Peyer's patch (tissue), 4 donors: ENCODE data around the gene ADIPOR2. TPM values are rescaled to one million over a fixed set of nuclear protein-coding genes. Genes with fewer than 3 reads are reported as not detected.
A peak's percentile ranks its signal among the peaks of the same experiment; 100 is the strongest.
"Not testable (repeated sequence)": the region's sequence is repeated elsewhere in the genome, so short reads cannot be mapped to it uniquely, and the experiment has no call there.

Experiments used
- DNase-seq, 3 donors: peaks; one replicate each; pipeline ENCODE4 v3.0.0-alpha.2; 2017 to 2019
- H3K27ac ChIP-seq, 4 donors: fragments of 200-600 bp; sonication (generic); one replicate each; pipeline ENCODE4 v1.5.1; 2016 to 2019
- H3K27me3 ChIP-seq, 2 donors: fragments of 200-600 bp; sonication (generic); one replicate each; pipeline ENCODE4 v1.5.1; 2019
- H3K36me3 ChIP-seq, 3 donors: fragments of 200-600 bp; sonication (generic); one replicate each; pipeline ENCODE4 v1.5.1; 2016 to 2019
- H3K4me1 ChIP-seq, 4 donors: fragments of 200-600 bp; sonication (generic); one replicate each; pipeline ENCODE4 v1.5.1; 2016 to 2019
- H3K4me3 ChIP-seq, 4 donors: fragments of 200-600 bp; sonication (generic); 1 replicate in 3 of 4; 2 replicates in 1 of 4; pipeline ENCODE4 v1.5.1; 2016 to 2019; ENCODE audit warnings: mild to moderate bottlenecking in 1 of 4
- H3K9me3 ChIP-seq, 4 donors: fragments of 200-600 bp; sonication (generic); one replicate each; pipeline ENCODE4 v1.5.1; 2016 to 2019; ENCODE audit warnings: mild to moderate bottlenecking in 1 of 4
- CTCF ChIP-seq, 6 experiments: fragments of 450-650 bp in 4 of 6; fragments of 200-600 bp in 2 of 6; sonication (generic) in 1 of 6; IDR thresholded peaks; one replicate each; pipeline ENCODE4 v1.5.1; 2017 to 2019; ENCODE audit warnings: antibody characterized with exemption in 6 of 6, mild to moderate bottlenecking in 3 of 6, moderate library complexity in 1 of 6
- POLR2A ChIP-seq, 2 donors: fragments of 450-650 bp; IDR thresholded peaks; one replicate each; pipeline ENCODE4 v1.5.1; 2017; ENCODE audit warnings: antibody characterized with exemption in 2 of 2, mild to moderate bottlenecking in 2 of 2, moderate library complexity in 2 of 2
- total RNA-seq, 4 donors: library from RNA; depleted of rRNA; stranded (reverse); fragments of >200 nt; gene quantifications; one replicate each; pipeline ENCODE4 v1.1.0, GENCODE V29; 2016

The ADIPOR2 gene
- total RNA-seq, 4 donors from 2014 or later = 26.4 to 89.1 (median 73.9) TPM

GRCh38 chr12:1703771-1704722 lies 13.2 kb downstream of the ADIPOR2 start:
- H3K4me1 ChIP-seq = peaks cover 0 to 19% (median 4%) of the 10 kb centered on the region in 4 donors
- no peaks in the 10 kb centered on the region for H3K36me3 ChIP-seq
- no peaks in the 10 kb centered on the region for H3K9me3 ChIP-seq
- H3K27me3 ChIP-seq = no peaks in the 10 kb centered on the region
- H3K4me3 ChIP-seq = no peak overlapping the region
- no peak for DNase-seq
- TF ChIP-seq POLR2A (IDR thresholded peaks at IDR 0.05) (no peak), CTCF (IDR thresholded peaks at IDR 0.05) (no peak)
- no peak overlapping the region for H3K27ac ChIP-seq

- no peak overlapping the region for H3K4me3 ChIP-seq
- no peaks in the 10 kb centered on the region for H3K36me3 ChIP-seq
- no peaks in the 10 kb centered on the region for H3K9me3 ChIP-seq
- no peak for TF ChIP-seq CTCF (IDR thresholded peaks at IDR 0.05)
- no peak for TF ChIP-seq POLR2A (IDR thresholded peaks at IDR 0.05)
- no peaks in the 10 kb centered on the region for H3K27me3 ChIP-seq
- no peak for DNase-seq
- H3K4me1 ChIP-seq = peaks cover 0 to 22% (median 4%) of the 10 kb centered on the region in 4 donors
- H3K27ac ChIP-seq = no peak overlapping the region
Observed at GRCh38 chr12:1705774-1706631, 15.1 kb downstream of the ADIPOR2 start.

- no peak for TF ChIP-seq CTCF (IDR thresholded peaks at IDR 0.05)
- TF ChIP-seq POLR2A (IDR thresholded peaks at IDR 0.05) = no peak
- DNase-seq = no peak
- H3K27me3 ChIP-seq = no peaks in the 10 kb centered on the region
- no peaks in the 10 kb centered on the region for H3K36me3 ChIP-seq
- no peaks in the 10 kb centered on the region for H3K9me3 ChIP-seq
- H3K4me3 ChIP-seq = no peak overlapping the region
- H3K4me1 ChIP-seq = peaks cover 0 to 28% (median 4%) of the 10 kb centered on the region in 4 donors
- peak overlapping the region in 1 of 4 donors; percentile 3 for H3K27ac ChIP-seq
Observed at GRCh38 chr12:1706632-1706980, 15.7 kb downstream of the ADIPOR2 start.

GRCh38 chr12:1707051-1707450 lies 16.2 kb downstream of the ADIPOR2 start:
- no peaks in the 10 kb centered on the region for H3K27me3 ChIP-seq
- H3K9me3 ChIP-seq = no peaks in the 10 kb centered on the region
- H3K27ac ChIP-seq = peak overlapping the region in 1 of 4 donors; percentile 3
- no peaks in the 10 kb centered on the region for H3K36me3 ChIP-seq
- peaks cover 0 to 31% (median 4%) of the 10 kb centered on the region in 4 donors for H3K4me1 ChIP-seq
- no peak for TF ChIP-seq POLR2A (IDR thresholded peaks at IDR 0.05)
- no peak for TF ChIP-seq CTCF (IDR thresholded peaks at IDR 0.05)
- no peak overlapping the region for H3K4me3 ChIP-seq
- no peak for DNase-seq

GRCh38 chr12:1709968-1710367 lies 19.1 kb downstream of the ADIPOR2 start:
- not testable (repeated sequence) for DNase-seq, H3K27me3 ChIP-seq, H3K4me3 ChIP-seq, H3K9me3 ChIP-seq, H3K36me3 ChIP-seq, H3K27ac ChIP-seq
- H3K4me1 ChIP-seq = peaks cover 0 to 31% (median 4%) of the 10 kb centered on the region in 4 donors
